Neural progenitor cell (in vitro differentiated cells): ENCODE measurements around the gene AGTRAP.

Experiments
- EZH2 ChIP-seq: fragments of 200-600 bp; sonication (generic); IDR thresholded peaks from 2 replicates; pipeline ENCODE4 v1.6.1; 2017; ENCODE audit warnings: antibody characterized with exemption, mild to moderate bottlenecking, moderate library complexity
- EZH2phosphoT487 ChIP-seq: fragments of 200-600 bp; sonication (generic); IDR thresholded peaks from 2 replicates; pipeline ENCODE4 v1.6.1; 2017; ENCODE audit warnings: antibody characterized with exemption
- TF ChIP-seq, protein P1 (sequence below): fragments of 200-600 bp; sonication (generic); IDR thresholded peaks from 2 replicates; pipeline ENCODE4 v1.5.1; 2017; ENCODE audit warnings: antibody characterized with exemption, mild to moderate bottlenecking

DNA sequence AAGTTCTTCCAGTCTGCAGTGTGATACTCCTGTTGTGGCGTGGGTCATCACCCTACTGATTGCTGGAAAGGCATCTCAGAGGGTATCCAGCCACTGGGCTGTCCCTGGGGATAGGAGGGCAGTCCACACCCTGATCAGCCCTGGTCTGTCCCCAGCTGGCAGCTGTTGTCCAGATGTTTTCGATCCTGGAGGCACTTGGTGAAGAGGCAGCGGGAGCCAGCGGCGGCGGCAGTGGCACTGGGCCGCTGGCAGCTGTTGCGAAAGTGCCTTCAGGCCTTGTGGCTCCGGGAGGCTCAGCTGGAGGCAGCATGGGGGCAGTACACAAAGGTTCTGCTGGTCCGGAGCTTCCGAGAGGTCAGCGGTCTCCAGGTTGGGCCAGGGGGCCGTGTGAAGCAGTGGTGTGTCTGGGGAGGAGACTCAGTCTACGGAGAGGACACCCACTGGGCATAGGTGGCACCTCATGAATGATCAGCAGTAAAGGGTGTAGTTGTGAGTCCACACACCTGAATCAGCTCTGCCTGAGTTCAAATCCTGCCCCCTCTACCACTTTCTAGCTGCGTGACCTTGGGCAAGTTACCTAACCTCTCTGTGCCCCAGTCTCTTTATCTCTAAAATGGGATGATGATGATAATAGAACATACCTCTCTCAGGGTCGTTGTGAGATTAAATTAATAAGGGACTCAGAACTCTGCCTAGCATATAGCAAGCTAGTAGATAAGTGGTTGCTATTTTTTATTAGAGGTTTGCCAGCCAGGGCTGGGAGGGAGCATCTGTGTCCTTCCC is 32.2 kb downstream of the AGTRAP start:
- TF ChIP-seq, protein P1, sequence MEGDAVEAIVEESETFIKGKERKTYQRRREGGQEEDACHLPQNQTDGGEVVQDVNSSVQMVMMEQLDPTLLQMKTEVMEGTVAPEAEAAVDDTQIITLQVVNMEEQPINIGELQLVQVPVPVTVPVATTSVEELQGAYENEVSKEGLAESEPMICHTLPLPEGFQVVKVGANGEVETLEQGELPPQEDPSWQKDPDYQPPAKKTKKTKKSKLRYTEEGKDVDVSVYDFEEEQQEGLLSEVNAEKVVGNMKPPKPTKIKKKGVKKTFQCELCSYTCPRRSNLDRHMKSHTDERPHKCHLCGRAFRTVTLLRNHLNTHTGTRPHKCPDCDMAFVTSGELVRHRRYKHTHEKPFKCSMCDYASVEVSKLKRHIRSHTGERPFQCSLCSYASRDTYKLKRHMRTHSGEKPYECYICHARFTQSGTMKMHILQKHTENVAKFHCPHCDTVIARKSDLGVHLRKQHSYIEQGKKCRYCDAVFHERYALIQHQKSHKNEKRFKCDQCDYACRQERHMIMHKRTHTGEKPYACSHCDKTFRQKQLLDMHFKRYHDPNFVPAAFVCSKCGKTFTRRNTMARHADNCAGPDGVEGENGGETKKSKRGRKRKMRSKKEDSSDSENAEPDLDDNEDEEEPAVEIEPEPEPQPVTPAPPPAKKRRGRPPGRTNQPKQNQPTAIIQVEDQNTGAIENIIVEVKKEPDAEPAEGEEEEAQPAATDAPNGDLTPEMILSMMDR, result no peak
- TF ChIP-seq EZH2 (no peak), EZH2phosphoT487 (no peak)
